H1 (cell line): ENCODE measurements around the gene FOXK1. TPM values are rescaled to one million over a fixed set of nuclear protein-coding genes. Genes with fewer than 3 reads are reported as not detected.

Experiments used
- CTCF ChIA-PET: fragments of 300-600 bp; sonication (Branson Sonifier 250); formaldehyde crosslinking; loops from one replicate; lab custom pipeline; 2021; ENCODE audit not compliant: partially characterized antibody; lab: Charles Lee
- POLR2A ChIA-PET: fragments of 300-600 bp; sonication (Branson Sonifier 250); formaldehyde crosslinking; loops from one replicate; lab custom pipeline; 2021; ENCODE audit warnings: inconsistent platforms; ENCODE audit not compliant: partially characterized antibody; lab: Charles Lee
- DNase-seq, 2 experiments: peaks; one replicate each; pipeline versions ENCODE4 v3.0.0 to v3.0.0-alpha.2; 2010 to 2022; ENCODE audit warnings: low spot score in 2 of 2, low read depth in 1 of 2, mixed read lengths in 1 of 2
- FAIRE-seq: peaks from 2 replicates; lab custom pipeline; 2011; peaks lifted over from hg19 to GRCh38; lab: Jason Lieb, UNC
- H2AFZ ChIP-seq: 2 replicates; pipeline ENCODE4 v1.8.1; 2012; ENCODE audit warnings: low read length, inconsistent platforms
- H2AK5ac ChIP-seq: 2 replicates; pipeline ENCODE4 v1.6.1; 2013; ENCODE audit warnings: low read depth, low read length
- H2BK120ac ChIP-seq: replicated peaks from 2 replicates; pipeline ENCODE3; 2013; ENCODE audit warnings: low read depth, low read length, inconsistent platforms
- H2BK12ac ChIP-seq: 2 replicates; pipeline ENCODE4 v1.6.1; 2013; ENCODE audit warnings: low read depth, low read length
- H2BK15ac ChIP-seq: 2 replicates; pipeline ENCODE4 v1.6.1; 2013; ENCODE audit warnings: low read length
- H2BK20ac ChIP-seq: 2 replicates; pipeline ENCODE4 v1.6.1; 2013; ENCODE audit warnings: low read length
- H2BK5ac ChIP-seq: 2 replicates; pipeline ENCODE4 v1.6.1; 2013; ENCODE audit warnings: low read depth, low read length
- H3K14ac ChIP-seq: 2 replicates; pipeline ENCODE4 v1.6.1; 2013; ENCODE audit warnings: inconsistent platforms; ENCODE audit not compliant: insufficient read length
- H3K18ac ChIP-seq: 2 replicates; pipeline ENCODE4 v1.6.1; 2013; ENCODE audit warnings: low read length; ENCODE audit errors: extremely low read depth
- H3K23ac ChIP-seq: 2 replicates; pipeline ENCODE4 v1.6.1; 2013; ENCODE audit warnings: inconsistent platforms; ENCODE audit not compliant: insufficient read length
- H3K23me2 ChIP-seq: 2 replicates; pipeline ENCODE4 v1.6.1; 2013; ENCODE audit warnings: low read depth, low read length
- H3K27ac ChIP-seq: 2 replicates; pipeline ENCODE4 v1.6.1; 2011; ENCODE audit warnings: low read depth, low read length, inconsistent platforms
- H3K27me3 ChIP-seq, 4 experiments: replicated peaks in 1 of 4; 1 replicate in 1 of 4; 2 replicates in 3 of 4; pipeline versions ENCODE4 v1.6.1 to v1.8.1; 2011 to 2013; ENCODE audit warnings: low read length in 3 of 4, mild to moderate bottlenecking in 3 of 4, inconsistent platforms in 2 of 4, mixed read lengths in 2 of 4, moderate library complexity in 1 of 4; ENCODE audit not compliant: control insufficient read depth in 3 of 4, insufficient read depth in 3 of 4; ENCODE audit errors: extremely low read depth in 1 of 4
- H3K36me3 ChIP-seq, 4 experiments: 2 replicates each; pipeline versions ENCODE4 v1.6.1 to v1.8.1; 2011 to 2013; ENCODE audit warnings: mild to moderate bottlenecking in 4 of 4, low read length in 3 of 4, moderate library complexity in 2 of 4, control low read depth in 1 of 4, inconsistent platforms in 1 of 4; ENCODE audit not compliant: insufficient read depth in 4 of 4, control insufficient read depth in 2 of 4
- H3K4ac ChIP-seq: replicated peaks from 2 replicates; pipeline ENCODE3; 2013; ENCODE audit warnings: low read length, low read depth, mixed read lengths, inconsistent platforms; ENCODE audit not compliant: insufficient read length
- H3K4me1 ChIP-seq, 4 experiments: replicated peaks in 1 of 4; 1 replicate in 1 of 4; 2 replicates in 3 of 4; pipeline versions ENCODE4 v1.6.1 to v1.8.1; 2011 to 2013; ENCODE audit warnings: low read length in 3 of 4, inconsistent platforms in 2 of 4, mixed read lengths in 1 of 4; ENCODE audit not compliant: insufficient read depth in 4 of 4, control insufficient read depth in 3 of 4
- H3K4me2 ChIP-seq, 2 experiments: 2 replicates each; pipeline versions ENCODE4 v1.6.1 to v1.8.1; 2011 to 2013; ENCODE audit warnings: low read depth in 2 of 2, low read length in 2 of 2, control low read depth in 1 of 2, inconsistent platforms in 1 of 2, mild to moderate bottlenecking in 1 of 2; ENCODE audit not compliant: insufficient read depth in 1 of 2
- H3K4me3 ChIP-seq, 4 experiments: fragments of 200-600, 300-600 bp in 1 of 4; sonication (generic), shearing (Covaris generic), sonication (Bioruptor Twin) in 1 of 4; 2 replicates each; pipeline versions ENCODE4 v1.5.1 to v1.8.1; 2011 to 2016; ENCODE audit warnings: low read length in 4 of 4, low read depth in 3 of 4, control low read depth in 2 of 4, inconsistent platforms in 2 of 4, mild to moderate bottlenecking in 2 of 4, mixed read lengths in 1 of 4, moderate library complexity in 1 of 4; ENCODE audit not compliant: insufficient read depth in 2 of 4; ENCODE audit errors: extremely low read depth in 1 of 4
- H3K56ac ChIP-seq: replicated peaks from 2 replicates; pipeline ENCODE3; 2013; ENCODE audit warnings: low read depth, mild to moderate bottlenecking, mixed read lengths, low read length, inconsistent platforms; ENCODE audit not compliant: insufficient read length
- H3K79me1 ChIP-seq: 2 replicates; pipeline ENCODE4 v1.6.1; 2013; ENCODE audit warnings: low read depth, low read length, control low read depth
- H3K79me2 ChIP-seq, 2 experiments: 2 replicates each; pipeline versions ENCODE4 v1.6.1 to v1.8.1; 2012 to 2013; ENCODE audit warnings: low read length in 2 of 2, mild to moderate bottlenecking in 2 of 2, inconsistent platforms in 1 of 2; ENCODE audit not compliant: insufficient read depth in 2 of 2, control insufficient read depth in 1 of 2
- H3K9ac ChIP-seq, 4 experiments: replicated peaks in 1 of 4; 1 replicate in 1 of 4; 2 replicates in 3 of 4; pipeline versions ENCODE4 v1.6.1 to v1.8.1; 2011 to 2013; ENCODE audit warnings: low read depth in 3 of 4, low read length in 3 of 4, control low read depth in 2 of 4, mild to moderate bottlenecking in 2 of 4, moderate library complexity in 2 of 4, inconsistent platforms in 1 of 4; ENCODE audit errors: extremely low read depth in 1 of 4
- H3K9me3 ChIP-seq, 2 experiments: 2 replicates each; pipeline versions ENCODE4 v1.6.1 to v1.8.1; 2012 to 2013; ENCODE audit warnings: mild to moderate bottlenecking in 2 of 2, moderate library complexity in 2 of 2, control low read depth in 1 of 2, inconsistent platforms in 1 of 2, low read depth in 1 of 2, low read length in 1 of 2, mixed read lengths in 1 of 2; ENCODE audit not compliant: insufficient read depth in 2 of 2
- H4K20me1 ChIP-seq, 2 experiments: replicated peaks in 1 of 2; 2 replicates each; pipeline versions ENCODE3 to v1.8.1; 2011 to 2013; ENCODE audit warnings: inconsistent platforms in 2 of 2, low read length in 2 of 2, mild to moderate bottlenecking in 1 of 2; ENCODE audit not compliant: insufficient read depth in 2 of 2, control insufficient read depth in 1 of 2
- H4K5ac ChIP-seq: 2 replicates; pipeline ENCODE4 v1.6.1; 2013; ENCODE audit warnings: low read length, low read depth, mixed read lengths, inconsistent platforms; ENCODE audit not compliant: insufficient read length
- H4K8ac ChIP-seq: 2 replicates; pipeline ENCODE4 v1.8.0; 2013; ENCODE audit warnings: mild to moderate bottlenecking, moderate library complexity, low read length, inconsistent platforms; ENCODE audit not compliant: insufficient read depth; ENCODE audit errors: extremely low read depth
- H4K91ac ChIP-seq: replicated peaks from 2 replicates; pipeline ENCODE3; 2013; ENCODE audit warnings: low read length, mixed read lengths, inconsistent platforms; ENCODE audit not compliant: insufficient read length
- CBX5 ChIP-seq: fragments of 300-800, 300-1000 bp; sonication (generic); IDR thresholded peaks from 2 replicates; pipeline ENCODE4 v1.7.1; 2016; ENCODE audit warnings: antibody characterized with exemption, low read length, low read depth
- EP300 ChIP-seq, 2 experiments: IDR thresholded peaks; 1 replicate in 1 of 2; 2 replicates in 1 of 2; pipeline ENCODE4 v1.6.1; 2011 to 2012; ENCODE audit warnings: low read depth in 2 of 2, low read length in 2 of 2, mild to moderate bottlenecking in 2 of 2, borderline replicate concordance in 1 of 2, inconsistent platforms in 1 of 2, moderate library complexity in 1 of 2
- EZH2 ChIP-seq: fragments of 200-600 bp; sonication (generic); IDR thresholded peaks from 2 replicates; pipeline ENCODE4 v1.7.1; 2012; ENCODE audit warnings: low read depth, mild to moderate bottlenecking, moderate library complexity, low read length, inconsistent platforms; ENCODE audit not compliant: severe bottlenecking
- JUN ChIP-seq: IDR thresholded peaks from 2 replicates; pipeline ENCODE4 v1.6.1; 2011; ENCODE audit warnings: low read depth, mild to moderate bottlenecking, improper control_type of control experiment, low read length
- JUND ChIP-seq: IDR thresholded peaks from 2 replicates; pipeline ENCODE4 v1.6.1; 2011; ENCODE audit warnings: mild to moderate bottlenecking, improper control_type of control experiment, low read length
- SP4 ChIP-seq: IDR thresholded peaks from 2 replicates; pipeline ENCODE4 v1.6.1; 2012; ENCODE audit warnings: low read length, inconsistent platforms
- WGBS, 2 experiments: shearing (Covaris generic) in 1 of 2; methylation state at CpG; one replicate each; pipeline versions ENCODE4 v1.1.6 to v1.1.7; 2013 to 2015; ENCODE audit warnings: low lambda C conversion rate in 2 of 2, mixed read lengths in 2 of 2, inconsistent platforms in 1 of 2, low coverage in 1 of 2, missing lambda C conversion rate in 1 of 2; ENCODE audit not compliant: insufficient replicate concordance in 2 of 2, insufficient coverage in 1 of 2, insufficient read length in 1 of 2; ENCODE audit errors: extremely low coverage in 1 of 2, missing lambda C conversion rate in 1 of 2; 5-methylcytosine and 5-hydroxymethylcytosine counted together
- polyA plus RNA-seq, 7 experiments: library from polyadenylated mRNA; depleted of rRNA in 3 of 7; stranded (reverse) in 5 of 7; unstranded in 2 of 7; fragments of >200 nt in 5 of 7; fragments of 200-250 nt in 2 of 7; gene quantifications; 1 replicate in 5 of 7; 2 replicates in 1 of 7; 4 replicates in 1 of 7; pipeline versions ENCODE4 v1.2.1 to v1.2.3, GENCODE V29; 2011 to 2013; ENCODE audit warnings: missing spikeins in 2 of 7, mixed read lengths in 2 of 7
- total RNA-seq: library from RNA; stranded (reverse); fragmentation: NEBNext Ultra II Directional; extraction: Animal tissue kit (Norgen Biotek cat#: 25700); gene quantifications from 2 replicates; pipeline ENCODE4 v1.2.1, GENCODE V29; 2021
- TF ChIP-seq, protein P1 (sequence below): IDR thresholded peaks from 2 replicates; pipeline ENCODE4 v1.6.1; 2012; ENCODE audit warnings: low read length, inconsistent platforms
- TF ChIP-seq, protein P2 (sequence below): IDR thresholded peaks from 2 replicates; pipeline ENCODE4 v1.6.1; 2012; ENCODE audit warnings: inconsistent platforms

Gene FOXK1
- total and polyA plus RNA-seq, 2 of the 8 experiments (the other 6 are each of a cell fraction or from before 2014, with no cell fraction given), result 2.0 to 8.5 TPM

DNA sequence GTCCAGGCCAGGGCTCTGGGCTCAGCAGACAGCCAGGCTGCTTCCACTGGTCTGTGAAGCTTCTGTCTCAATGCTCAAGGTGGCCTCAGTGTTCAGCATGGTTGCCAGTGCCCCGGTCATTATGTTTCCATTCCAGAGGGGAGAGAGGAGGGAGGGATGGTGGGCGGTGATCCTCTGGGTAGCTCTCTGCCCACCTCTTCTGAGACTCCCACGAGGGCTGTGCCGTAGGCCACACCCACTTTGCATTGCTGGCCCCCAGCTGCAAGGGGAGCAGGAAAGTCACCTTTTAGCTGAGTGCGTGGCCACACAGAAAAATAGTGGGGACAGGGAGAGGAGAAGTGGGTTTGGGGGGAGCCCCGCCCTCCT is 42.5 kb downstream of the FOXK1 start:
- Histone ChIP-seq H3K36me3 (no peaks in the 10 kb centered on the region), H3K79me2 (peaks cover 0 to 3% of the 10 kb centered on the region in 2 experiments; a peak in 1 of 4 replicates), H4K91ac (no peak overlapping the region), H3K9me3 (no peaks in the 10 kb centered on the region), H3K14ac (no peak overlapping the region), H3K4me1 (no peaks in the 10 kb centered on the region), H3K27ac (no peak overlapping the region), H2BK5ac (no peak overlapping the region), H3K27me3 (no peaks in the 10 kb centered on the region), H4K8ac (no peak overlapping the region), H2AK5ac (no peak overlapping the region), H2BK15ac (no peak overlapping the region), H3K4ac (no peak overlapping the region), H3K9ac (no peak overlapping the region; a peak in 1 of 7 replicates), H3K4me2 (no peak overlapping the region), H3K23me2 (no peaks in the 10 kb centered on the region), H2BK20ac (no peak overlapping the region), H2AFZ (no peak overlapping the region), H4K5ac (no peak overlapping the region), H3K4me3 (no peak overlapping the region), H3K23ac (no peak overlapping the region), H3K18ac (no peak overlapping the region), H3K79me1 (peaks cover 4% of the 10 kb centered on the region), H4K20me1 (peaks cover 12 to 26% of the 10 kb centered on the region in 2 experiments), H2BK12ac (no peak overlapping the region), H2BK120ac (no peak overlapping the region), H3K56ac (no peak overlapping the region)
- ChIA-PET CTCF (interaction anchor here (1.0 to 2.2 kb wide), 8 partner anchors 10 to 54 kb away, joined by 3 to 8 read pairs (median 4); no protein-coding TSS in a partner anchor), POLR2A (interaction anchor here (0.6 kb wide), 1 partner anchor 589 kb away, joined by 3 read pairs; no protein-coding TSS in a partner anchor)
- no peak for FAIRE-seq
- TF ChIP-seq EP300 (IDR thresholded peaks at IDR 0.05; ENCODE audit: borderline replicate concordance in 1 of 2, low read depth in 2 of 2, low read length in 2 of 2) (no peak), JUN (no peak), EZH2 (no peak), SP4 (no peak), CBX5 (no peak), JUND (no peak)
- TF ChIP-seq, protein P1, sequence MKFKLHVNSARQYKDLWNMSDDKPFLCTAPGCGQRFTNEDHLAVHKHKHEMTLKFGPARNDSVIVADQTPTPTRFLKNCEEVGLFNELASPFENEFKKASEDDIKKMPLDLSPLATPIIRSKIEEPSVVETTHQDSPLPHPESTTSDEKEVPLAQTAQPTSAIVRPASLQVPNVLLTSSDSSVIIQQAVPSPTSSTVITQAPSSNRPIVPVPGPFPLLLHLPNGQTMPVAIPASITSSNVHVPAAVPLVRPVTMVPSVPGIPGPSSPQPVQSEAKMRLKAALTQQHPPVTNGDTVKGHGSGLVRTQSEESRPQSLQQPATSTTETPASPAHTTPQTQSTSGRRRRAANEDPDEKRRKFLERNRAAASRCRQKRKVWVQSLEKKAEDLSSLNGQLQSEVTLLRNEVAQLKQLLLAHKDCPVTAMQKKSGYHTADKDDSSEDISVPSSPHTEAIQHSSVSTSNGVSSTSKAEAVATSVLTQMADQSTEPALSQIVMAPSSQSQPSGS, result no peak
- TF ChIP-seq, protein P2, sequence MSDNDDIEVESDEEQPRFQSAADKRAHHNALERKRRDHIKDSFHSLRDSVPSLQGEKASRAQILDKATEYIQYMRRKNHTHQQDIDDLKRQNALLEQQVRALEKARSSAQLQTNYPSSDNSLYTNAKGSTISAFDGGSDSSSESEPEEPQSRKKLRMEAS, result no peak
- DNase-seq, result no peak
- 68% methylated on average over 5 of the region's 6 CpGs; no CpG with 5 or more reads in 1 of the 2 experiments for WGBS, 2 experiments
